ENCODE measurements around the gene CNOT4.

The CNOT4 gene

DNA sequence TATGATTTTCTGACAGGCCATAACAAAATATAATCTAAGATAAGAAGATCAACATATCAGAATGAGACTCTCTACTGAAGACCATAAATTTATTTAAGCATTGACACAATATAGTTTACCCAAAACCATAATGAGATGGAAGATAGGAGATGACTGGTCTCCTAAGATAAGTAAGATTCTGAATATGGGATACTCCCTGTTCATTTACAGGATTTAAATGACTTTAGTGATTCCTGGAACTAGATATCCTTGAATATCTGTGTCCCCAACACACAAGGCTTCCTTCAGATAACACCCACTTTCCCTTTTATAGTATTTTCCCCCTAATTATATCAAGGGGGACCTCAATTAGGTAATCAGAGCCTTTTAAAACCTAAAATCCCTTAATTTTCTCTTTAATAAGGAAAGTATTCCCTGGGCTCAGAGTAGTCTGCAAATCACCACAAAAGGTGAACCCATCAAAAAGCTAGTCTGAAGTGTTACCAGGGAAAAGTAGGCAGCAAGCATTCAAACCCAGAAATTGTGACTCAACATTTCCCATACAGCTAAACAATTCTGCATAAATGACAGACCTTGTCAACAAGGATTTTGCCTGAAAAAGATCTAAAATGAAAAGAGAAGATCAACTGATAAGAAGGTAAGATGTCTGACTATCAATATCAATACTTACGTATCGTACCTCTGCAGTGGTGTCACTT is 99.9 kb downstream of the CNOT4 start:
- TF ChIP-seq, protein P1, sequence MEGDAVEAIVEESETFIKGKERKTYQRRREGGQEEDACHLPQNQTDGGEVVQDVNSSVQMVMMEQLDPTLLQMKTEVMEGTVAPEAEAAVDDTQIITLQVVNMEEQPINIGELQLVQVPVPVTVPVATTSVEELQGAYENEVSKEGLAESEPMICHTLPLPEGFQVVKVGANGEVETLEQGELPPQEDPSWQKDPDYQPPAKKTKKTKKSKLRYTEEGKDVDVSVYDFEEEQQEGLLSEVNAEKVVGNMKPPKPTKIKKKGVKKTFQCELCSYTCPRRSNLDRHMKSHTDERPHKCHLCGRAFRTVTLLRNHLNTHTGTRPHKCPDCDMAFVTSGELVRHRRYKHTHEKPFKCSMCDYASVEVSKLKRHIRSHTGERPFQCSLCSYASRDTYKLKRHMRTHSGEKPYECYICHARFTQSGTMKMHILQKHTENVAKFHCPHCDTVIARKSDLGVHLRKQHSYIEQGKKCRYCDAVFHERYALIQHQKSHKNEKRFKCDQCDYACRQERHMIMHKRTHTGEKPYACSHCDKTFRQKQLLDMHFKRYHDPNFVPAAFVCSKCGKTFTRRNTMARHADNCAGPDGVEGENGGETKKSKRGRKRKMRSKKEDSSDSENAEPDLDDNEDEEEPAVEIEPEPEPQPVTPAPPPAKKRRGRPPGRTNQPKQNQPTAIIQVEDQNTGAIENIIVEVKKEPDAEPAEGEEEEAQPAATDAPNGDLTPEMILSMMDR (IDR thresholded peaks at IDR 0.05) = no peak

DNA sequence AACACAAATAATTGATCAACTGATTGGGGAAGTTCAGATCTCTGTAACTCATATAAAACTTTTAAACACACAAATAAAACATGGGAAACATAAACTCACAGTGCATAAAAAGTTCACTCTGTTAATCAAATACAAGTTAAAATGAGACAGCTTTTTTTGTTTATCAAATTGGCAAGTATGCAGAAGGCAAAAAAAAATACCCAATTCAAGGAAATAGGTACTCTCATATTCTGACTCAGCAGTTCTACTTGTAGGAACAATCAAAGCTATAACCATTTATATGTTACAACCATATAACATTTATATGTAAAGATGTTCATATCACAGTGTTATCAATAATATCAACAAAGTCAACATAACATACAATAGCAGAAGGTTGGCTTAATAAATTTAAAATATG is 102.0 kb downstream of the CNOT4 start:
- TF ChIP-seq, protein P1 (IDR thresholded peaks at IDR 0.05) = no peak

DNA sequence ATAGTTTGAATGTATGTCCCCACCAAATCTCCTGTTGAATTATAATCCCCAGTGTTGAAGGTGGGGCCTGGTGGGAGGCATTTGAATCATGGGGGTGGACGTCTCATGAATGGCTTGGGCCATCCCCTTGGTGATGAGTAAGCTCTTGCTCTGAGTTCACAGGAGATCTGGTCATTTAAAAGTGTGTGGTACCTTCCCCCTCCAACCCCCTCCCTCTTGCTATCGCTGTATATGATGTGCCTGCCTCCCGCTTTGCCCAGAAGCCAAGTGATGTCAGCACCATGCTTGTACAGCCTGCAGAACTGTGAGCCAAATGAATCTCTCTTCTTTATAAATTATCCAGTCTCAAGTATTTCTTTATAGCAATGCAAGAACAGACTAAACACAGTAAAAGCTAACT is 103.0 kb downstream of the CNOT4 start:
- TF ChIP-seq, protein P1 (IDR thresholded peaks at IDR 0.05) = no peak

DNA sequence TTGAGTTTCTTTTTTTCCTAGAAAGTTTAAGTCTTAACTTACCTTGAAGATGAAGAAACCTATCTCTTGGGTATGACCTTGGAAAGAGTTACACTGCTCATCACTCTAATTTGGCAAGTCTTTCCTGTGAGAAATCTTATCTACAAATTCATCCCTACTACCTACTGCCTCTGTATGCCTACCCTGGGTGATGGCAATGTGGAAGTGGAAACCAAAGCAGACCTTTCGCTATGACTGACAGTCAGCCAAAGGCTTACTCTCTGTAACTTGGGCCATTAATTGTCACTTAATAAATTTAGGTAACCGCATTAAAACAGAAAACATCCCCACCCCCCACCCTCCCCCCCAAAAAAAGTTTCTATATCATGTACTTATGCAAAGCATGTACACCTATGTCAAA is 103.9 kb downstream of the CNOT4 start:
- TF ChIP-seq, protein P1 (IDR thresholded peaks at IDR 0.05) = no peak

DNA sequence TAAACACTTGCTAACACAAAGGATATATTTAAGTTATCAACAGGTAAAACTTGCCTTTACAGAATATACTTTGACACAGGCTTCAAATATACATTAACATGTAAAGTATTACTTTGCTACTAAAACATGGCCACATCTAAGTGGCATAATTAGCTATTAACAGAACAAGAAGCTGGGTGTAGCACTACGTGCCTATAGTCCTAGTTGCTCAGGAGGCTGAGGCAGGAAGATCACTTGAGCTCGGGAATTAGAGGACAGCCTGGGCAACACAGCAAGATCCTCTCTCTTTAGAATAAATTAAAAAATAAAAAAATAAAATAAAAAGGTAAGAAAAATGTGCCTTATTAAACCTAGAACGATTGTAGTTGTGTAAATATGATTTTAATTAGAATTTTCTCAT is 106.6 kb downstream of the CNOT4 start:
- TF ChIP-seq, protein P1 (IDR thresholded peaks at IDR 0.05) = no peak

DNA sequence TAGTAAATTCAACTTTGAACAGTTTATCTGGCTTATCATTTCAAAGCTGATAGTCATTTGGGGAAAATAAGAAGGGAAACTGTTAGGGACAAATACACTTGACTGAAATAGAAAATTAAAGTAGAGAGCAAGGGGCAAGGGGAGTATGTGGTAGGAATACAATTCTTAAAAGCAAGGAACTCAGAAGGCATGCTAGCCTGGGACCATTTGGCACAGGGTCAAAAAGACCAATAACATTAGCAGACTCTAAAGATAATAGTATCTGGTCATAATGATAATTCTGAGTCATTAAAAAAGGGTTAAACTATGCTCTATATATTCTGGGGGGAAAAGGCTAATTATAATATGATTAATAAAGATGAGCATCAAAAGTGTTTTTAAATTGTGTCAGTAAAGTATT is 112.2 kb downstream of the CNOT4 start:
- TF ChIP-seq, protein P1 (IDR thresholded peaks at IDR 0.05) = no peak

DNA sequence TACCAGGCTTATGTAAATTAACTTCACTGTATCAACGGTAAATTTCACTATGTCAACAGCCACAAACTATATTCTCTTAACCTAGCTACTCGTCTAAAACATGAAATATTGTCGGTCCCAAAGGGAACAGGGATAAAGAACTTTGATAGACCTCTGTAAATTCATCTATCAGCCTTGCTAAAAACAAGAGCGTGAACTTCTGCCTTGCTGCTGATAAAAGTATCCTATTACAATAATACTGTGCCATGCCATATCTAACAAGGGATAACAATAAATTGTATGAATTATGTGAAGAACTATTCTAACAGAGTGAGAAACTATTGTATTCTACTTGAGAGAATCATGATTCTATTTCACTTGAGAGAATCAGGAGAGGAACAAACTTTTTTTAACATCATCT is 117.2 kb downstream of the CNOT4 start:
- TF ChIP-seq, protein P1 (IDR thresholded peaks at IDR 0.05) = no peak

DNA sequence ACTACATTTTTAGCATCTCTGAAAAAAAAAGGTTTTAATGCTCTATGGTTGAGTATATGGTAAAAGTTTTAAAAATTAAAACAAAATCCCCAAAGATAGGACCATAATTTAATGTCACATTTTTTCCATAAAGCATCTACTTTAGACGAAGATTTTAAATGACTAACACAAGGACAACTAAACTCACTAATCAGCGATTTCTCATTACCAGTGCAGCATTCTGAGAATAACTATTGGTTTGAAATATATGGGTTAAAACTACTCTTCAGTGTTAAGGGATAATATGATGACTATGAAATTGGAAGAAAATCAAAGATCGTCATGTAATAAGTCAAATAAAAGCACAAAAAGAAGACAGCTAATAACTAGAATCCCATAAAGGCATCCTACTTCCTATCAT is 118.4 kb downstream of the CNOT4 start:
- TF ChIP-seq, protein P1 (IDR thresholded peaks at IDR 0.05) = no peak

Measured in LNCAP (cell line).